ENCODE results near the gene FBN1.

- TF ChIP-seq, protein P1, sequence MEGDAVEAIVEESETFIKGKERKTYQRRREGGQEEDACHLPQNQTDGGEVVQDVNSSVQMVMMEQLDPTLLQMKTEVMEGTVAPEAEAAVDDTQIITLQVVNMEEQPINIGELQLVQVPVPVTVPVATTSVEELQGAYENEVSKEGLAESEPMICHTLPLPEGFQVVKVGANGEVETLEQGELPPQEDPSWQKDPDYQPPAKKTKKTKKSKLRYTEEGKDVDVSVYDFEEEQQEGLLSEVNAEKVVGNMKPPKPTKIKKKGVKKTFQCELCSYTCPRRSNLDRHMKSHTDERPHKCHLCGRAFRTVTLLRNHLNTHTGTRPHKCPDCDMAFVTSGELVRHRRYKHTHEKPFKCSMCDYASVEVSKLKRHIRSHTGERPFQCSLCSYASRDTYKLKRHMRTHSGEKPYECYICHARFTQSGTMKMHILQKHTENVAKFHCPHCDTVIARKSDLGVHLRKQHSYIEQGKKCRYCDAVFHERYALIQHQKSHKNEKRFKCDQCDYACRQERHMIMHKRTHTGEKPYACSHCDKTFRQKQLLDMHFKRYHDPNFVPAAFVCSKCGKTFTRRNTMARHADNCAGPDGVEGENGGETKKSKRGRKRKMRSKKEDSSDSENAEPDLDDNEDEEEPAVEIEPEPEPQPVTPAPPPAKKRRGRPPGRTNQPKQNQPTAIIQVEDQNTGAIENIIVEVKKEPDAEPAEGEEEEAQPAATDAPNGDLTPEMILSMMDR (IDR thresholded peaks at IDR 0.05): no peak
- TF ChIP-seq POLR2A (IDR thresholded peaks at IDR 0.05): no peak
Measured at GRCh38 chr15:48624700-48625099, 20.8 kb downstream of the FBN1 start.

All from upper lobe of left lung (tissue), 4 donors.